SK-N-SH (cell line): ENCODE data around the gene NAALADL2.
"Not testable (repeated sequence)": the region's sequence is repeated elsewhere in the genome, so short reads cannot be mapped to it uniquely, and the experiment has no call there.

Source experiments
- CTCF ChIP-seq: fragments of 200-600 bp; sonication (generic); IDR thresholded peaks from 2 replicates; pipeline ENCODE4 v1.6.1; 2017; ENCODE audit warnings: antibody characterized with exemption, mild to moderate bottlenecking, moderate library complexity
- MAX ChIP-seq: IDR thresholded peaks from 2 replicates; pipeline ENCODE4 v1.4.0; 2012; ENCODE audit warnings: low read depth
- MXI1 ChIP-seq: IDR thresholded peaks from 2 replicates; pipeline ENCODE4 v1.6.1; 2012; ENCODE audit warnings: mild to moderate bottlenecking, low read depth, low read length, improper control_type of control experiment
- REST ChIP-seq: IDR thresholded peaks from 2 replicates; pipeline ENCODE4 v1.6.1; 2012; ENCODE audit warnings: mild to moderate bottlenecking, low read depth, low read length, moderate library complexity
- RFX5 ChIP-seq: IDR thresholded peaks from 2 replicates; pipeline ENCODE4 v1.6.1; 2012; ENCODE audit warnings: mild to moderate bottlenecking, improper control_type of control experiment, low read length
- TAF1 ChIP-seq: IDR thresholded peaks from 2 replicates; pipeline ENCODE4 v1.6.1; 2012; ENCODE audit warnings: low read depth, mild to moderate bottlenecking, low read length, moderate library complexity, borderline replicate concordance

GRCh38 chr3:175173117-175173516, 314.0 kb downstream of the NAALADL2 start:
- TF ChIP-seq REST, RFX5, CTCF, MAX, TAF1, MXI1: not testable (repeated sequence)
